Esophagus (tissue), 2 donors: ENCODE data around the gene MARCO. TPM values are rescaled to one million over a fixed set of nuclear protein-coding genes. Genes with fewer than 3 reads are reported as not detected.

Experiments
- H3K27ac ChIP-seq, 2 donors: one replicate each; pipeline ENCODE4 v1.5.1; 2013; ENCODE audit warnings: low read depth in 2 of 2, mild to moderate bottlenecking in 2 of 2, inconsistent platforms in 1 of 2, low read length in 1 of 2, moderate library complexity in 1 of 2
- H3K27me3 ChIP-seq, 2 donors: one replicate each; pipeline ENCODE4 v1.6.1; 2013; ENCODE audit warnings: low read length in 2 of 2, control low read depth in 1 of 2, mild to moderate bottlenecking in 1 of 2; ENCODE audit not compliant: insufficient read depth in 2 of 2, control insufficient read depth in 1 of 2
- H3K36me3 ChIP-seq, 2 donors: one replicate each; pipeline ENCODE4 v1.6.1; 2013; ENCODE audit warnings: low read length in 1 of 2; ENCODE audit not compliant: control insufficient read depth in 2 of 2, insufficient read depth in 2 of 2
- H3K4me1 ChIP-seq, 2 donors: one replicate each; pipeline ENCODE4 v1.6.1; 2013; ENCODE audit warnings: low read length in 1 of 2; ENCODE audit not compliant: control insufficient read depth in 2 of 2, insufficient read depth in 2 of 2
- H3K4me3 ChIP-seq, 2 donors: one replicate each; pipeline ENCODE4 v1.5.1; 2013; ENCODE audit warnings: low read length in 2 of 2, mild to moderate bottlenecking in 2 of 2, low read depth in 1 of 2, moderate library complexity in 1 of 2
- H3K9me3 ChIP-seq, 2 donors: one replicate each; pipeline ENCODE4 v1.6.1; 2013; ENCODE audit warnings: mild to moderate bottlenecking in 2 of 2, low read depth in 1 of 2, low read length in 1 of 2, moderate library complexity in 1 of 2; ENCODE audit not compliant: control insufficient read depth in 2 of 2, insufficient read depth in 1 of 2
- WGBS, 2 donors: extraction: QIAGEN DNeasy Blood & Tissue Kit; methylation state at CpG; one replicate each; pipeline ENCODE4 v1.1.7; 2013; 5-methylcytosine and 5-hydroxymethylcytosine counted together
- polyA plus RNA-seq, 2 donors: library from polyadenylated mRNA; stranded (reverse); fragments of 200-250 nt; gene quantifications; one replicate each; pipeline ENCODE4 v1.2.3, GENCODE V29; 2013
- donor health status: healthy with polysubstance abuse.
- donor health status: Bipolar disorder and iron deficiency.

MARCO gene
- polyA plus RNA-seq, 2 donors, result 0.18 to 1.9 TPM

- 74% methylated on average over 9 of the region's 9 CpGs for WGBS, 2 donors
- Histone ChIP-seq H3K9me3 (no peaks in the 10 kb centered on the region), H3K4me3 (no peak overlapping the region), H3K4me1 (no peaks in the 10 kb centered on the region), H3K27ac (no peak overlapping the region), H3K27me3 (peaks cover 0 to 3% of the 10 kb centered on the region in 2 donors), H3K36me3 (no peaks in the 10 kb centered on the region)
Observed at GRCh38 chr2:119010336-119010735, 68.3 kb downstream of the MARCO start.

- Histone ChIP-seq H3K27me3 (peaks cover 0 to 3% of the 10 kb centered on the region in 2 donors), H3K36me3 (no peaks in the 10 kb centered on the region), H3K4me3 (no peak overlapping the region), H3K27ac (no peak overlapping the region), H3K4me1 (no peaks in the 10 kb centered on the region), H3K9me3 (no peaks in the 10 kb centered on the region)
- WGBS, 2 donors, result 10 to 11% methylated on average over 25 to 38 of the region's 38 CpGs
Observed at GRCh38 chr2:119011162-119011909, 69.3 kb downstream of the MARCO start.

- peaks cover 0 to 3% of the 10 kb centered on the region in 2 donors for H3K27me3 ChIP-seq
- H3K36me3 ChIP-seq, result no peaks in the 10 kb centered on the region
- H3K27ac ChIP-seq, result no peak overlapping the region
- no peaks in the 10 kb centered on the region for H3K4me1 ChIP-seq
- H3K4me3 ChIP-seq, result no peak overlapping the region
- no peaks in the 10 kb centered on the region for H3K9me3 ChIP-seq
- 65 to 73% methylated on average over 5 of the region's 5 CpGs for WGBS, 2 donors
Observed at GRCh38 chr2:119011910-119012209, 69.9 kb downstream of the MARCO start.

DNA sequence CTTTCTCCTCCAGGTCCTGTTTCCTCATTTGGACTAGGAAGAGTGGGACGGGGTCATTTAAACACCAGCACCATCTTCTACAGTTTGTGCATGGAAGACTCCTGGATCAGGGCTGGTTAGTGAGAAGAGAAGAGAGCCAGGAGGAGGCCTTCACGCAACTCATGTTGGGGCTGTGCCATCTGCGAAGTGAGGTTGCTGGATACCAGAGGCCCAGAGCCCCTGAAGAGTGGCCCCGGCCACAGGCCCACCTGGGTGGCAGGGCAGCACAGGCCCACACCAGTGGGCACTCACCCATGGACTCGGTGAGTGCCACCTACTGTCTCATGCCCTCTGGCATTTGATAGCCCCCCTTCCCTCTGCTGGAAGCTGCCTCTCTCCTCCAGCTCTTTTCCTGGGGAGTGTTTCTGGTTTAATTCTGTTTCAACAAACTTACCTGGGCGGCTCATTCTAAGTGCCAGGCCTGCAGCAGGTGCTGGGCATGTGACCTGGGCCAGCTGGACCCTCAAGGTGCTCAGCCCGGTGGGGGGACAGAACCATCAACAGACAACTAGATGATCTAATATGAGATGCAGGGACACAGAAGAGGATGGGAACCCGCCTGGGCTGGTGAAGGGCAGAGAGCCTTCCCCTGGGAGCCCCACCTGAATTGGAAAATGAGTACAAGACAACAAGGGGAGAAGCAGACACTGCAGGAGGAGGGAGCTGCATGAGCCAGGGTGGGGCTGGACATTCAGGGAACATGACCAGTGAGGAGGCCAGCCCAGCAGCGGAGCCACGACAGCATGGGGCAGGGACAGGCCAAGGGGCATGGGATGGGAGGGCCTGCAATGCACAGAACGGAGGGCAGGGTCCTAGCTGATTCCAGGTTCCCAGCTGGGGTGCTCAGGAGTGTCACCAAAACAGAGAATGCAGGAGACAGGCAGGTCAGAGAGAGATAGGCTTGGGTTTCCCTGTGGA is 70.6 kb downstream of the MARCO start:
- Histone ChIP-seq H3K36me3 (no peaks in the 10 kb centered on the region), H3K27me3 (peaks cover 0 to 3% of the 10 kb centered on the region in 2 donors)
- 85 to 89% methylated on average over 11 of the region's 11 CpGs for WGBS, 2 donors

DNA sequence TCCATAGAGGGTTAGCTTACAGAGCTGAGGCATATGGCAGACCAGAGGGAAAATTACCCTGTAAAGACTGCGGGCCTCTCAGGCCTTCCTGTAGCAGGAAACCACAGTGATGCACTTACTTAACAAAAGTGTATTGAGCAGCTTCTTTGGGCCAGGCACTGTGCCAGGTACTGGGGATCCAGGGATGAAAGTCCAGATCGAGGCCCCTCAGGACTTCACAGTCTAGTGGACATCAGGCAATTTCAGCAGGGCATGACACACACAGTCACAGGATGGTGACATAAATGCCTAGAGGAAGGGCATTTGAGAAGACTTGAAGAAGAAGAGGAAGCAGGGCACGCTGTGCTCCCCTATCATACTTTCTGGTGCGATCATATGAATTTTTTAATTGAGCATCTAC is 71.7 kb downstream of the MARCO start:
- no peaks in the 10 kb centered on the region for H3K36me3 ChIP-seq
- H3K4me1 ChIP-seq, result no peaks in the 10 kb centered on the region
- no peak overlapping the region for H3K27ac ChIP-seq
- 81 to 86% methylated on average over 4 of the region's 4 CpGs for WGBS, 2 donors
- H3K27me3 ChIP-seq, result peaks cover 0 to 3% of the 10 kb centered on the region in 2 donors
- H3K4me3 ChIP-seq, result no peak overlapping the region
- no peaks in the 10 kb centered on the region for H3K9me3 ChIP-seq

More for the DNA sequence above, 70.6 kb downstream of the MARCO start:
- Histone ChIP-seq H3K27ac (no peak overlapping the region), H3K4me1 (no peaks in the 10 kb centered on the region), H3K9me3 (no peaks in the 10 kb centered on the region), H3K4me3 (no peak overlapping the region)

GRCh38 chr2:119015845-119016244 is 73.9 kb downstream of the MARCO start:
- H3K36me3 ChIP-seq, result no peaks in the 10 kb centered on the region
- H3K4me3 ChIP-seq, result no peak overlapping the region
- WGBS, 2 donors, result 38 to 40% methylated on average over 13 of the region's 13 CpGs
- H3K27me3 ChIP-seq, result no peaks in the 10 kb centered on the region
- H3K27ac ChIP-seq, result no peak overlapping the region
- no peaks in the 10 kb centered on the region for H3K9me3 ChIP-seq
- H3K4me1 ChIP-seq, result no peaks in the 10 kb centered on the region

- Histone ChIP-seq H3K4me1 (no peaks in the 10 kb centered on the region), H3K36me3 (no peaks in the 10 kb centered on the region), H3K27ac (no peak overlapping the region), H3K27me3 (no peaks in the 10 kb centered on the region), H3K4me3 (no peak overlapping the region), H3K9me3 (peaks cover 0 to 2% of the 10 kb centered on the region in 2 donors)
Observed at GRCh38 chr2:119019521-119019920, 77.5 kb downstream of the MARCO start.

DNA sequence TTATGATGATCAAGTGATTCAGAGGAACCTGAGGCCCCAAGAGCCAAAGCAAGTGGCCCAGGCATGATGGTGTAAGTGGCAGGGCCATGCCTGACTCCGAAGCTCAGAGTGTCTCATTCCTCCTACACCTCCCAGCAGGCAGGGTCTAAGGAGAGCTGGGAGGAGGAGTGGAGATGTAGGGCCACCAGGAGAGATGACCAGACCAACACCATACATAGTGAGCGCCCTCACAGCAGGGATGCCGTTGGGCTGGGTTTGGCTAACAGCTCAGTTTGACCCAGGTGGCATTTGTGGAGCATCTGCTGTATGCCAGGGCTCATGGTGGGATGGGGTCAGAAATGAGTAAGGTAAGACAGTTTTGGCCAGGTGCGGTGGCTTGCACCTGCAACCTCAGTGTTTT is 80.7 kb downstream of the MARCO start:
- Histone ChIP-seq H3K4me3 (no peak overlapping the region), H3K4me1 (no peaks in the 10 kb centered on the region), H3K27me3 (no peaks in the 10 kb centered on the region), H3K27ac (no peak overlapping the region), H3K36me3 (no peaks in the 10 kb centered on the region), H3K9me3 (peaks cover 0 to 2% of the 10 kb centered on the region in 2 donors)
- WGBS, 2 donors, result 81 to 87% methylated on average over 4 of the region's 4 CpGs

DNA sequence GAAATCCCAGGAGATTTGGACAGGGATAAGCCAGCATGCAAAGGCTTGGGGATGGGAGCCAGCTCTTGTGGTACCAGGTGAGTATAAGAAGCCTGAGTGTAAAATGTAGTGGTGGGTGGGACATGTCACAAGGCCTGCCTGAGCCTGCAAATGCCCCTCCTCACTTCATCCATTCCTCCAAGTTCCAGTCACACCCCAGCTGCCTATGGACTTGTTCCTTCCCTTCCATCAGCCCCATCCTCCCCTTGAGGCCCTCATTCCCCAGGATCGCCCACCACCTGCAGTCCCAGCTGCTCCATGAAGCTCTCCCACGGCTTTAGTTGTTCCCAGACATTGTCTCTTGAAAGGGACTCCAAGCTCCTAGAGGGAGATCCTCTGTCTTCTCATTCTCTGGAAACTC is 81.5 kb downstream of the MARCO start:
- Histone ChIP-seq H3K27me3 (no peaks in the 10 kb centered on the region), H3K9me3 (peaks cover 0 to 2% of the 10 kb centered on the region in 2 donors)
- WGBS, 2 donors, result 68 to 78% methylated on average over 2 of the region's 2 CpGs

More for the DNA sequence above, 81.5 kb downstream of the MARCO start:
- H3K4me3 ChIP-seq, result no peak overlapping the region
- H3K4me1 ChIP-seq, result no peaks in the 10 kb centered on the region
- no peaks in the 10 kb centered on the region for H3K36me3 ChIP-seq
- no peak overlapping the region for H3K27ac ChIP-seq
